ENCODE data around the gene MAP2. TPM values are rescaled to one million over a fixed set of nuclear protein-coding genes. Genes with fewer than 3 reads are reported as not detected.

The MAP2 gene
- total and polyA plus RNA-seq, 2 donors (not counting 1 experiment from before 2014, with no cell fraction given), result 1.8 to 3.0 TPM

DNA sequence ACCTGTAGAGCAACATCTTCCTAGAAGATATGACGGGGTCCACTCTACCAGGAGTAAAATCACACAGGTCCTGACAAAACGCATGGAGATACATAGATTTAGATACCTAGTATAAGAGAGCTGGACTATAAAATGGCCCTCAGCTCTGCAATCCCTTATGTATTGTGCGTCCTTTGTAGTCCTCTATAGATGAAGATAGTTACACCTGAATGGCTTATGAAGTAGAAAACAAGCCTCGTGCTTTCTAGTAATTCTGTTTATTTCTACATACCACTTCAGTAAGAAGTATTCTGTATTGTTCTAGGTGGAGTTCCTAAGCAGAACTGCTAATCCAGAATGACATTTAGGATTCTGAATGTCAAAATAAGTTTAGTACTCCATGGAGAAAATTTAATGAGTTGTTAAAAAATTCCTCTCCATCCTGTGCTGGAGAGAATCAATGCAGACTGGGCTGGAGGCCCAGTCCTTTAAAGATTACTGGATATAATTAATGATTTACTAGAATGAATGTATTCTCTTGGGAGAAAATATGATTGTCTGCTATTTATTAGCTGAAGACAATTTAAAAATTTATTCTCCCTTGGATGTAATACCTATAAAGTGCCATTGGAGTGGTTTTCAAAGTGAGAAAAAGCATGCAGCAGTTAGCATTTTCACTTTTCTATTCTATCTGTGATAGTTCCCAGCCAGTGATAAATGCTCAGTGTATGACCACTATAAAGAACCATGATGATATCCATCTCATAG is 200.5 kb downstream of the MAP2 start:
- H3K4me2 ChIP-seq (replicated peaks; ENCODE audit: low read depth, low read length, poor library complexity, severe bottlenecking), result no peak overlapping the region
- H3K27ac ChIP-seq (ENCODE audit: low read length in 2 of 2), result no peak overlapping the region
- no peaks in the 10 kb centered on the region for H4K20me1 ChIP-seq (ENCODE audit: control insufficient read depth, insufficient read depth, low read length, poor library complexity, severe bottlenecking)
- intact Hi-C loops (cut with micrococcal nuclease), result no loop called here
- no peaks in the 10 kb centered on the region for H3K27me3 ChIP-seq (replicated peaks in 1 of 4; ENCODE audit: control extremely low read depth in 1 of 4, control insufficient read depth in 3 of 4, insufficient read depth in 4 of 4, low read length in 3 of 4)
- H3K9me3 Mint-ChIP-seq (ENCODE audit: insufficient read depth), result no peaks in the 10 kb centered on the region
- no peaks in the 10 kb centered on the region for H3K36me3 ChIP-seq (replicated peaks in 1 of 2; ENCODE audit: control extremely low read depth in 1 of 2, control insufficient read depth in 1 of 2, extremely low read depth in 1 of 2, insufficient read depth in 2 of 2, low read length in 1 of 2)
- H3K9ac ChIP-seq (ENCODE audit: low read length), result no peak overlapping the region
- H3K79me2 ChIP-seq (ENCODE audit: control insufficient read depth, insufficient read depth, low read length), result no peaks in the 10 kb centered on the region
- peaks cover 4 to 6% of the 10 kb centered on the region in 2 donors for H3K4me1 ChIP-seq (ENCODE audit: control insufficient read depth in 2 of 2, insufficient read depth in 2 of 2, low read length in 2 of 2)
- peaks cover 7% of the 10 kb centered on the region for H3K4me1 Mint-ChIP-seq
- no peak overlapping the region for H3K27ac Mint-ChIP-seq
- ChIA-PET POLR2A (no interaction called here), CTCF (interaction anchor here (1.4 kb wide), 1 partner anchor 10 kb away, joined by 4 read pairs; no protein-coding TSS in a partner anchor)
- ATAC-seq (ENCODE audit: low read depth), result no peak
- no CpG with 5 or more reads among the region's 4 CpGs for WGBS (ENCODE audit: insufficient coverage)
- H3K9me3 ChIP-seq (ENCODE audit: control extremely low read depth in 1 of 3, control insufficient read depth in 2 of 3, insufficient read depth in 1 of 3, low read length in 2 of 3), result no peaks in the 10 kb centered on the region
- no peak overlapping the region for H3K4me3 Mint-ChIP-seq
- H3K27me3 Mint-ChIP-seq, result no peaks in the 10 kb centered on the region
- H2AFZ ChIP-seq (ENCODE audit: insufficient read depth, low read depth, low read length, poor library complexity, severe bottlenecking), result no peak overlapping the region
- no peak overlapping the region for H3K4me3 ChIP-seq (ENCODE audit: control extremely low read depth in 1 of 5, extremely low read depth in 1 of 5, insufficient read depth in 1 of 5, low read depth in 2 of 5, low read length in 4 of 5)
- DNase-seq, result no peak
- TF ChIP-seq EZH2 (IDR thresholded peaks at IDR 0.05; ENCODE audit: borderline replicate concordance, insufficient read depth, low read depth, low read length, poor library complexity, severe bottlenecking), result no peak
- no peak for TF ChIP-seq CTCF (IDR thresholded peaks at IDR 0.05)

GRCh38 chr2:209629597-209629996 is 205.8 kb downstream of the MAP2 start:
- Histone ChIP-seq H3K27me3 (replicated peaks in 1 of 4; ENCODE audit: control extremely low read depth in 1 of 4, control insufficient read depth in 3 of 4, insufficient read depth in 4 of 4, low read length in 3 of 4) (no peaks in the 10 kb centered on the region), H3K79me2 (ENCODE audit: control insufficient read depth, insufficient read depth, low read length) (no peaks in the 10 kb centered on the region), H3K36me3 (replicated peaks in 1 of 2; ENCODE audit: control extremely low read depth in 1 of 2, control insufficient read depth in 1 of 2, extremely low read depth in 1 of 2, insufficient read depth in 2 of 2, low read length in 1 of 2) (no peaks in the 10 kb centered on the region), H3K4me1 (ENCODE audit: control insufficient read depth in 2 of 2, insufficient read depth in 2 of 2, low read length in 2 of 2) (no peaks in the 10 kb centered on the region), H3K27ac (ENCODE audit: low read length in 2 of 2) (no peak overlapping the region), H3K4me3 (ENCODE audit: control extremely low read depth in 1 of 5, extremely low read depth in 1 of 5, insufficient read depth in 1 of 5, low read depth in 2 of 5, low read length in 4 of 5) (no peak overlapping the region), H3K4me2 (replicated peaks; ENCODE audit: low read depth, low read length, poor library complexity, severe bottlenecking) (no peak overlapping the region), H4K20me1 (ENCODE audit: control insufficient read depth, insufficient read depth, low read length, poor library complexity, severe bottlenecking) (no peaks in the 10 kb centered on the region), H3K9me3 (ENCODE audit: control extremely low read depth in 1 of 3, control insufficient read depth in 2 of 3, insufficient read depth in 1 of 3, low read length in 2 of 3) (no peaks in the 10 kb centered on the region), H2AFZ (ENCODE audit: insufficient read depth, low read depth, low read length, poor library complexity, severe bottlenecking) (no peak overlapping the region), H3K9ac (ENCODE audit: low read length) (no peak overlapping the region)
- no peaks in the 10 kb centered on the region for H3K27me3 Mint-ChIP-seq
- no peak for TF ChIP-seq CTCF (IDR thresholded peaks at IDR 0.05)
- no peak for TF ChIP-seq EZH2 (IDR thresholded peaks at IDR 0.05; ENCODE audit: borderline replicate concordance, insufficient read depth, low read depth, low read length, poor library complexity, severe bottlenecking)
- DNase-seq, result no peak
- intact Hi-C loops (cut with micrococcal nuclease), result no loop called here
- no peaks in the 10 kb centered on the region for H3K9me3 Mint-ChIP-seq (ENCODE audit: insufficient read depth)
- no peak for ATAC-seq (ENCODE audit: low read depth)
- ChIA-PET CTCF (no interaction called here), POLR2A (no interaction called here)
- H3K4me3 Mint-ChIP-seq, result no peak overlapping the region
- H3K27ac Mint-ChIP-seq, result no peak overlapping the region
- H3K4me1 Mint-ChIP-seq, result no peaks in the 10 kb centered on the region

All from B cell (primary cell).